ENCODE data around the gene NDUFC1. TPM values are rescaled to one million over a fixed set of nuclear protein-coding genes. Genes with fewer than 3 reads are reported as not detected.

NDUFC1 gene
- total RNA-seq, 1 donor from 2014 or later, result 36.8 TPM

GRCh38 chr4:139295206-139295941 lies 6.9 kb downstream of the NDUFC1 start:
- TF ChIP-seq CTCF (IDR thresholded peaks at IDR 0.05; ENCODE audit: insufficient read depth, low read length, poor library complexity, severe bottlenecking), result peak; percentile 98
- no peaks in the 10 kb centered on the region for H3K27me3 ChIP-seq (ENCODE audit: control insufficient read depth, insufficient read depth, low read length)
- H3K36me3 ChIP-seq (ENCODE audit: control insufficient read depth, insufficient read depth, low read length), result no peaks in the 10 kb centered on the region
- H3K4me3 ChIP-seq (ENCODE audit: low read depth, low read length), result peak overlapping the region; percentile 77
- DNase-seq (ENCODE audit: low read depth), result peak; percentile 61

- H3K27me3 ChIP-seq (ENCODE audit: control insufficient read depth, insufficient read depth, low read length), result no peaks in the 10 kb centered on the region
- no peak overlapping the region for H3K4me3 ChIP-seq (ENCODE audit: low read depth, low read length)
- DNase-seq (ENCODE audit: low read depth), result no peak
- H3K36me3 ChIP-seq (ENCODE audit: control insufficient read depth, insufficient read depth, low read length), result no peaks in the 10 kb centered on the region
- TF ChIP-seq CTCF (IDR thresholded peaks at IDR 0.05; ENCODE audit: insufficient read depth, low read length, poor library complexity, severe bottlenecking), result no peak
These were observed 16.0 kb downstream of the NDUFC1 start for GRCh38 chr4:139286186-139286698.

GRCh38 chr4:139282721-139283075 lies 19.6 kb downstream of the NDUFC1 start:
- DNase-seq (ENCODE audit: low read depth), result no peak
- Histone ChIP-seq H3K4me3 (ENCODE audit: low read depth, low read length) (no peak overlapping the region), H3K27me3 (ENCODE audit: control insufficient read depth, insufficient read depth, low read length) (peaks cover 7% of the 10 kb centered on the region), H3K36me3 (ENCODE audit: control insufficient read depth, insufficient read depth, low read length) (no peaks in the 10 kb centered on the region)
- no peak for TF ChIP-seq CTCF (IDR thresholded peaks at IDR 0.05; ENCODE audit: insufficient read depth, low read length, poor library complexity, severe bottlenecking)

- Histone ChIP-seq H3K4me3 (ENCODE audit: low read depth, low read length) (no peak overlapping the region), H3K27me3 (ENCODE audit: control insufficient read depth, insufficient read depth, low read length) (peaks cover 7% of the 10 kb centered on the region), H3K36me3 (ENCODE audit: control insufficient read depth, insufficient read depth, low read length) (no peaks in the 10 kb centered on the region)
- DNase-seq (ENCODE audit: low read depth), result no peak
- no peak for TF ChIP-seq CTCF (IDR thresholded peaks at IDR 0.05; ENCODE audit: insufficient read depth, low read length, poor library complexity, severe bottlenecking)
These were observed 20.1 kb downstream of the NDUFC1 start for GRCh38 chr4:139282065-139282720.

GRCh38 chr4:139279760-139280620 lies 22.3 kb downstream of the NDUFC1 start, which contains the start of gene MGARP:
Gene MGARP, minus strand, starts transcription at chr4:139280225. Its CDS starts 67 bp downstream, at chr4:139280158.
- no peak for TF ChIP-seq CTCF (IDR thresholded peaks at IDR 0.05; ENCODE audit: insufficient read depth, low read length, poor library complexity, severe bottlenecking)
- no peaks in the 10 kb centered on the region for H3K36me3 ChIP-seq (ENCODE audit: control insufficient read depth, insufficient read depth, low read length)
- H3K27me3 ChIP-seq (ENCODE audit: control insufficient read depth, insufficient read depth, low read length), result peaks cover 7% of the 10 kb centered on the region
- no peak for DNase-seq (ENCODE audit: low read depth)
- H3K4me3 ChIP-seq (ENCODE audit: low read depth, low read length), result peak within 1 kb of the TSS; percentile 50
